ENCODE data around the gene DUS2.

GRCh38 chr16:68116256-68116867, 93.3 kb downstream of the DUS2 start:
- no peak for TF ChIP-seq EZH2 (IDR thresholded peaks at IDR 0.05)
- peak; percentile 24 for TF ChIP-seq CTCF (IDR thresholded peaks at IDR 0.05)
